ENCODE results near the gene KCNH2. TPM values are rescaled to one million over a fixed set of nuclear protein-coding genes. Genes with fewer than 3 reads are reported as not detected.

Gene KCNH2
- total RNA-seq, 1 donor, result 0.94 TPM

DNA sequence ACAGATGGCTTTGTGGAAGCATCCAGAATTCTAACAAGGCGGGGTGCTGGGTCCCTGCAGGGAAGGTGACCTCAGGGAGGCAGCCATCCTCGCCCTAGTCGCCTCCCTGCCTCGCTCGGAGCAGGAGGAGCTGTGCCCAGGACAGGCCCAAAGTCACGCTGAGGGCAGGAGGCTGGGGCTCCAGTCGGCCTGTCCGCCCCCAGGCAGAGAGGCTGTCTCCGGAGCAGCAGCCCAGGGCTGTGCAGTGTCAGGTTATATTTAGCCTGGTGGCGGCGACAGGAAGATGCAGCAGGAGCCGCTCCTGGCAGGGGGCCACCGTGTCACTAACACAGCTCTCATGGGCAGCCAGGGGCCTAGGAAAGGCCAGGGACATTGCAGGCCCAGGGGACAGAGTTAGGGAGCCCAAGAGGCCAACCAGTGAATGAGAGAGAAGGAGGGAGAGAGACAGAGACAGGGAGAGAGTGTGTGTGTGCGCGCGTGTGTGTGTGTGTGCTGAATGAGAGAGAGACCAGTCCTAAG lies 13.5 kb downstream of the KCNH2 start:
- no peak overlapping the region for H3K4me3 ChIP-seq (ENCODE audit: low read length)
- H3K27me3 ChIP-seq (ENCODE audit: insufficient read depth, low read length), result peaks cover under 1% of the 10 kb centered on the region
- peaks cover 2% of the 10 kb centered on the region for H3K4me1 ChIP-seq (ENCODE audit: insufficient read depth, low read length)
- H3K9me3 ChIP-seq (ENCODE audit: low read depth, low read length), result no peaks in the 10 kb centered on the region

DNA sequence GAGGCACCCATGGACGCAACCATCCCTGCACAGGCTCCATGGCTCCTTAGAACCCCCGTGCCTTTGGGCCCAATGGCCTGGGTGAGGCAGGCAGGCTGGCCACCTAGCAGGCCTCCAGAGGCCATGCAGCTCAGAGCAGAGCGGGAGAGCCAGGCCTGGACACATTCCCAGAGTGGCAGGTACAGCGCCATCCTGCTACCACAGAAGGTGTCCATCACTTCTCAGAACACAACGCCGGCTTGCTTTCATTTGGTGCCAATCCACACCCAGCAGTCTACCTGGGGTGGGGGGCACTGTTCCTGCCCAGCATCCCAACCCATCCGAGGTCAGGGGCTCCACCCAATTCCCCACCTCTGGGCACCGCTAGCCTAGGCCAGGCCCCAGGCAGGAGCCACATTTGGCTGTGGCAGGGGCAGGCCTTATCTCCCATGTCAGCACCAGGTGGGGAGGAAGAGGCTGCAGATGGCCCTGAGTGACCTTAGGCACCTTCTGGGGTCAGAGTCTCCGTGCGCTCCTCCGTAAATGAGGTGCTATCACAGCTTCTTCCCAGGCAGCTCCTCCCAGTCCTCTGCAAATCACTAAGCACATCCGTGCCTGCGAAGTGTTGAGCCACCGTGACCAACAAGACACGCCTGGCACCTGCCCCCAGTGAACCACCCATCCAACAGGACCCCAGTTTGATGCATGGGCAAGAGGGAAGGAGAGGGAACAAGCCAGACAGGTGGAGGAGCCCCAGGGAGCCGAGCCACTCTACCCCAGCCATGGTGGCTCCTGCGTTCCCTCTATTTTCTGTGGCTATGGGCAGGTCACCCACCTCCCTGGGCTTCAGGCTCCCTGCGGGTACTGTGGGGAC lies 14.2 kb downstream of the KCNH2 start:
- Histone ChIP-seq H3K4me3 (ENCODE audit: low read length) (no peak overlapping the region), H3K9me3 (ENCODE audit: low read depth, low read length) (no peaks in the 10 kb centered on the region), H3K4me1 (ENCODE audit: insufficient read depth, low read length) (peaks cover 4% of the 10 kb centered on the region), H3K27me3 (ENCODE audit: insufficient read depth, low read length) (peaks cover 7% of the 10 kb centered on the region)

GRCh38 chr7:150962553-150963399 lies 15.3 kb downstream of the KCNH2 start:
- peaks cover 4% of the 10 kb centered on the region for H3K4me1 ChIP-seq (ENCODE audit: insufficient read depth, low read length)
- H3K4me3 ChIP-seq (ENCODE audit: low read length), result no peak overlapping the region
- H3K9me3 ChIP-seq (ENCODE audit: low read depth, low read length), result no peaks in the 10 kb centered on the region
- peaks cover 10% of the 10 kb centered on the region for H3K27me3 ChIP-seq (ENCODE audit: insufficient read depth, low read length)

DNA sequence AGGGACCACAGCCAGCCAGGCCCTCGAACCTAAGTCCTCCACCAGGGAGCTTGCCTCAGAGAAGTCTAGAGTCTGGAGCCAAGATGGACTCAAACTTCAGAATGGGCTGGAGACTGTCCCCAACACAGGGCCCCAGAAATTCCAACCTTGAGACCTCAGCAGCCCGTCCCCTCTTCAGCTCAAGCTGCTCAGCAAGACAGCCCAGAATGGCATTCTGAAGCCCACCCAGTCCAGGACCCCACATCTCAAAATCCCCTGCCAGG lies 15.9 kb downstream of the KCNH2 start:
- peaks cover 12% of the 10 kb centered on the region for H3K27me3 ChIP-seq (ENCODE audit: insufficient read depth, low read length)
- no peaks in the 10 kb centered on the region for H3K9me3 ChIP-seq (ENCODE audit: low read depth, low read length)
- no peak overlapping the region for H3K4me3 ChIP-seq (ENCODE audit: low read length)
- peaks cover 4% of the 10 kb centered on the region for H3K4me1 ChIP-seq (ENCODE audit: insufficient read depth, low read length)

- no peaks in the 10 kb centered on the region for H3K9me3 ChIP-seq (ENCODE audit: low read depth, low read length)
- peaks cover 12% of the 10 kb centered on the region for H3K27me3 ChIP-seq (ENCODE audit: insufficient read depth, low read length)
- no peak overlapping the region for H3K4me3 ChIP-seq (ENCODE audit: low read length)
- H3K4me1 ChIP-seq (ENCODE audit: insufficient read depth, low read length), result peaks cover 4% of the 10 kb centered on the region
Observed at GRCh38 chr7:150961510-150962289, 16.4 kb downstream of the KCNH2 start.

GRCh38 chr7:150959739-150960734 lies 18.1 kb downstream of the KCNH2 start:
- Histone ChIP-seq H3K4me3 (ENCODE audit: low read length) (no peak overlapping the region), H3K9me3 (ENCODE audit: low read depth, low read length) (no peaks in the 10 kb centered on the region), H3K27me3 (ENCODE audit: insufficient read depth, low read length) (peaks cover 12% of the 10 kb centered on the region), H3K4me1 (ENCODE audit: insufficient read depth, low read length) (peaks cover 4% of the 10 kb centered on the region)

- peaks cover 12% of the 10 kb centered on the region for H3K27me3 ChIP-seq (ENCODE audit: insufficient read depth, low read length)
- peaks cover 4% of the 10 kb centered on the region for H3K4me1 ChIP-seq (ENCODE audit: insufficient read depth, low read length)
- no peak overlapping the region for H3K4me3 ChIP-seq (ENCODE audit: low read length)
- H3K9me3 ChIP-seq (ENCODE audit: low read depth, low read length), result no peaks in the 10 kb centered on the region
Observed at GRCh38 chr7:150959081-150959480, 19.0 kb downstream of the KCNH2 start.

- H3K27me3 ChIP-seq (ENCODE audit: insufficient read depth, low read length), result peaks cover 12% of the 10 kb centered on the region
- H3K9me3 ChIP-seq (ENCODE audit: low read depth, low read length), result no peaks in the 10 kb centered on the region
- peaks cover 4% of the 10 kb centered on the region for H3K4me1 ChIP-seq (ENCODE audit: insufficient read depth, low read length)
Observed at GRCh38 chr7:150958597-150958996, 19.5 kb downstream of the KCNH2 start.

DNA sequence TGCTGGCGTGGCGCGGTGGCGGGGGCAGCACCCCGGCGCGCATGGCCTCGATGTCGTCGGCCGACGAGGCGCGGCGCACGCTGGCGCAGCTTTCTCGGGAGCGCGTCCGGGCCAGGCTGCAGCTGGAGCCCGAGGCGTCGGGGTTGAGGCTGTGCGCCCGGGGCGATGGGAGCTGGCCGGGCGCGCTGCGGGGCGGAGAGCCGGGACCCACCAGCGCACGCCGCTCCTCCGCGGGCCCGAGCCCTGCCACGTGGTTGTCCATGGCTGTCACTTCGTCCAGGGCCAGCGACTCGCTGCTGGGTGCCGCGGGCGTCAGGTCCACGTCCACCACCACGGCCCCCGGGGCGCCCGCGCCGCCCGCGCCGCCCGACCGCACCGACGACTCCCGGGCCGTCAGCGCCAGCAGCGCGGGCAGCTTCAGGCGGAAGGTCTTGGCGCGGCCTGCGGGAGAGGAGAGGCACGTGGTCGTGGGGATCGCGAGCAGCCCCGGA lies 20.0 kb downstream of the KCNH2 start:
- peaks cover 4% of the 10 kb centered on the region for H3K4me1 ChIP-seq (ENCODE audit: insufficient read depth, low read length)
- peaks cover 12% of the 10 kb centered on the region for H3K27me3 ChIP-seq (ENCODE audit: insufficient read depth, low read length)
- H3K4me3 ChIP-seq (ENCODE audit: low read length), result no peak overlapping the region
- H3K9me3 ChIP-seq (ENCODE audit: low read depth, low read length), result no peaks in the 10 kb centered on the region

More at GRCh38 chr7:150958597-150958996, 19.5 kb downstream of the KCNH2 start:
- H3K4me3 ChIP-seq (ENCODE audit: low read length), result no peak overlapping the region

DNA sequence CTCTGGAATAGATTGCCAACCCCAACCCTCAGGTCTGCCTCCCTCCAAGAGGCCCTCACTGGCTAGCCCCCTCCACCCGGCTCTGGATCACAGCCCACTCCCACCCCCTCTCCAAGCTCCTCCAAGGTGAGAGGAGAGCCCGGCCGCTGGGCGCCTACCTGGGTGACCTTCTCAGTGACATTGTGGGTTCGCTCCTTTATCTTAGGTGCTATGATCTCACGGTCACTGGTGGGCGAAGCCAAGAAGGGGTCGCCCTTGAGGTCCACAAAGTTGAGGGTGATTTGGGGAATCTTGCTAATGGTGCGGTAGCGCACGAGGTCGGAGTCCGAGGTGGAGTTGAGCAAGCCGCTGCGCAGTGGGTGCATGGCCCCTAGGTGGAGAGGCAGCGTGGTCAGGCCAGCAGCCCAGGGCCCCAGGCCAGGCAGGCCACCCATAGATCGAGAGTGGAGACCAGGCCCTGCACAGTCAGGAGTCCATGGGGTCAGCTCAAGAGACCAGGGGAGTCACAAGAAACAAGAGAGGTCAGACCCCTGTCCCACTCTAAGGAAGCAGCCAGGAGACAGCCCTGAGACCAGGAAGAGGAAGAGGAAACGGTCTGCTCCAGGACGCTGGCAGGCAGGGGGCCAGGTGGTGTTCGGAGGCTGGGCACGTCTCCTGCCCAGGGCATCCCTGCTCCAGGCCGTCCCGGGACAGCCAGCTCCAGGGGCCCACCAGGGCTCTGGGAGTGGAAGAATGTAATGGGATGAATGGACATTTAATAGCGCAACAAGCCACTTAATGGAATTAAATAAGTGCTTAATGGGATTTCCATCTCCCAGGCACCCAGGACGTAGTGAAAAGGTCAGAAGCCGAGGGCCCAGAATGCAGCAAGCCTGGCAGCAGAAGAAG lies 20.7 kb downstream of the KCNH2 start:
- Histone ChIP-seq H3K9me3 (ENCODE audit: low read depth, low read length) (no peaks in the 10 kb centered on the region), H3K4me1 (ENCODE audit: insufficient read depth, low read length) (peaks cover 4% of the 10 kb centered on the region), H3K4me3 (ENCODE audit: low read length) (no peak overlapping the region), H3K27me3 (ENCODE audit: insufficient read depth, low read length) (peaks cover 12% of the 10 kb centered on the region)

- no peaks in the 10 kb centered on the region for H3K9me3 ChIP-seq (ENCODE audit: low read depth, low read length)
- peaks cover 4% of the 10 kb centered on the region for H3K4me1 ChIP-seq (ENCODE audit: insufficient read depth, low read length)
- no peak overlapping the region for H3K4me3 ChIP-seq (ENCODE audit: low read length)
- H3K27me3 ChIP-seq (ENCODE audit: insufficient read depth, low read length), result peaks cover 12% of the 10 kb centered on the region
Observed at GRCh38 chr7:150956395-150957132, 21.6 kb downstream of the KCNH2 start.

- Histone ChIP-seq H3K4me3 (ENCODE audit: low read length) (no peak overlapping the region), H3K27me3 (ENCODE audit: insufficient read depth, low read length) (peaks cover 12% of the 10 kb centered on the region), H3K4me1 (ENCODE audit: insufficient read depth, low read length) (peaks cover 4% of the 10 kb centered on the region), H3K9me3 (ENCODE audit: low read depth, low read length) (no peaks in the 10 kb centered on the region)
Observed at GRCh38 chr7:150955519-150956394, 22.4 kb downstream of the KCNH2 start.
